Spinal cord (tissue), 10 donors: ENCODE measurements around the gene PEPD. TPM values are rescaled to one million over a fixed set of nuclear protein-coding genes. Genes with fewer than 3 reads are reported as not detected.

Experiments
- DNase-seq, 6 donors: peaks; one replicate each; pipeline versions ENCODE4 v3.0.0 to v3.0.0-alpha.2; 2013 to 2015; ENCODE audit warnings: low spot score in 6 of 6, low read depth in 4 of 6
- H3K27ac ChIP-seq: one replicate; pipeline ENCODE4 v1.5.1; 2013; ENCODE audit warnings: low read depth, low read length, control low read depth
- H3K27me3 ChIP-seq: one replicate; pipeline ENCODE4 v1.6.1; 2013; ENCODE audit warnings: low read length; ENCODE audit not compliant: control insufficient read depth, insufficient read depth
- H3K36me3 ChIP-seq: one replicate; pipeline ENCODE4 v1.6.1; 2013; ENCODE audit warnings: low read length; ENCODE audit not compliant: control insufficient read depth, insufficient read depth
- H3K4me1 ChIP-seq: one replicate; pipeline ENCODE4 v1.6.1; 2013; ENCODE audit warnings: low read length; ENCODE audit not compliant: control insufficient read depth, insufficient read depth
- H3K4me3 ChIP-seq: one replicate; pipeline ENCODE4 v1.5.1; 2013; ENCODE audit warnings: low read depth, low read length, control low read depth
- H3K9me3 ChIP-seq: one replicate; pipeline ENCODE4 v1.6.1; 2013; ENCODE audit warnings: low read length; ENCODE audit not compliant: control insufficient read depth, insufficient read depth
- WGBS: methylation state at CpG from one replicate; pipeline ENCODE4 v1.1.5; 2013; ENCODE audit warnings: missing lambda C conversion rate; ENCODE audit not compliant: insufficient coverage; 5-methylcytosine and 5-hydroxymethylcytosine counted together
- polyA plus RNA-seq, 2 donors: library from polyadenylated mRNA; unstranded; fragments of 120-200 nt; gene quantifications; one replicate each; pipeline ENCODE4 v1.2.1, GENCODE V29; 2013; ENCODE audit not compliant: insufficient read length in 2 of 2
- total RNA-seq, 2 donors: library from RNA; depleted of rRNA in 1 of 2; stranded (reverse); fragments of 120-200 nt in 1 of 2; fragments of >200 nt in 1 of 2; gene quantifications; one replicate each; pipeline versions ENCODE4 v1.2.3 to v1.2.4, GENCODE V29; 2013 to 2014
- donor health status: healthy.

PEPD gene
- total and polyA plus RNA-seq, 4 donors = 30.0 to 62.6 (median 48.6) TPM

GRCh38 chr19:33347300-33347699, 174.3 kb downstream of the PEPD start:
- H3K27me3 ChIP-seq = peaks cover 5% of the 10 kb centered on the region
- no peak overlapping the region for H3K27ac ChIP-seq
- H3K4me3 ChIP-seq = no peak overlapping the region
- 83% methylated on average over 10 of the region's 10 CpGs for WGBS
- H3K4me1 ChIP-seq = peaks cover 4% of the 10 kb centered on the region
- no peak for DNase-seq
- no peaks in the 10 kb centered on the region for H3K9me3 ChIP-seq
- H3K36me3 ChIP-seq = no peaks in the 10 kb centered on the region

- Histone ChIP-seq H3K4me1 (peaks cover 4% of the 10 kb centered on the region), H3K36me3 (no peaks in the 10 kb centered on the region), H3K4me3 (no peak overlapping the region), H3K27me3 (peaks cover 5% of the 10 kb centered on the region), H3K9me3 (no peaks in the 10 kb centered on the region), H3K27ac (no peak overlapping the region)
- DNase-seq = no peak
Observed at GRCh38 chr19:33346665-33347064, 174.9 kb downstream of the PEPD start.

GRCh38 chr19:33345163-33345562, 176.4 kb downstream of the PEPD start:
- Histone ChIP-seq H3K36me3 (no peaks in the 10 kb centered on the region), H3K9me3 (no peaks in the 10 kb centered on the region), H3K4me3 (no peak overlapping the region), H3K27ac (no peak overlapping the region), H3K4me1 (peaks cover 4% of the 10 kb centered on the region), H3K27me3 (peaks cover 5% of the 10 kb centered on the region)
- DNase-seq = no peak
- WGBS = no CpG with 5 or more reads among the region's 6 CpGs

GRCh38 chr19:33344573-33344925, 177.0 kb downstream of the PEPD start:
- Histone ChIP-seq H3K36me3 (no peaks in the 10 kb centered on the region), H3K4me1 (peaks cover 4% of the 10 kb centered on the region), H3K27ac (no peak overlapping the region), H3K9me3 (no peaks in the 10 kb centered on the region), H3K4me3 (no peak overlapping the region), H3K27me3 (peaks cover 5% of the 10 kb centered on the region)
- no CpG with 5 or more reads among the region's 4 CpGs for WGBS
- peak in 1 of 6 donors; percentile 5 for DNase-seq

GRCh38 chr19:33343859-33344572, 177.6 kb downstream of the PEPD start:
- no peaks in the 10 kb centered on the region for H3K36me3 ChIP-seq

GRCh38 chr19:33343301-33343700, 178.3 kb downstream of the PEPD start:
- 83% methylated on average over 1 of the region's 2 CpGs for WGBS
- Histone ChIP-seq H3K36me3 (no peaks in the 10 kb centered on the region), H3K4me3 (no peak overlapping the region), H3K4me1 (peaks cover 4% of the 10 kb centered on the region), H3K9me3 (no peaks in the 10 kb centered on the region), H3K27ac (no peak overlapping the region), H3K27me3 (peaks cover 5% of the 10 kb centered on the region)
- no peak for DNase-seq

More at GRCh38 chr19:33343859-33344572, 177.6 kb downstream of the PEPD start:
- DNase-seq = peak; percentile 24 to 75 (median 28)
- no peak overlapping the region for H3K4me3 ChIP-seq
- peaks cover 4% of the 10 kb centered on the region for H3K4me1 ChIP-seq
- peaks cover 5% of the 10 kb centered on the region for H3K27me3 ChIP-seq
- WGBS = 40% methylated on average over 1 of the region's 12 CpGs
- H3K27ac ChIP-seq = no peak overlapping the region
- H3K9me3 ChIP-seq = no peaks in the 10 kb centered on the region

- H3K9me3 ChIP-seq = no peaks in the 10 kb centered on the region
- no peak for DNase-seq
- peaks cover 4% of the 10 kb centered on the region for H3K4me1 ChIP-seq
- H3K27ac ChIP-seq = no peak overlapping the region
- no peaks in the 10 kb centered on the region for H3K36me3 ChIP-seq
- WGBS = 73% methylated on average over 1 of the region's 2 CpGs
- H3K27me3 ChIP-seq = peaks cover 2% of the 10 kb centered on the region
- H3K4me3 ChIP-seq = no peak overlapping the region
Observed at GRCh38 chr19:33340991-33341390, 180.6 kb downstream of the PEPD start.

- Histone ChIP-seq H3K4me1 (peaks cover 3% of the 10 kb centered on the region), H3K4me3 (no peak overlapping the region), H3K36me3 (no peaks in the 10 kb centered on the region), H3K9me3 (no peaks in the 10 kb centered on the region), H3K27me3 (no peaks in the 10 kb centered on the region), H3K27ac (no peak overlapping the region)
- DNase-seq = peak in 1 of 6 donors; percentile 2
- WGBS = 89% methylated on average over 3 of the region's 8 CpGs
Observed at GRCh38 chr19:33339016-33339984, 182.3 kb downstream of the PEPD start.
